Keratinocyte (primary cell): ENCODE data around the gene C4orf50. TPM values are rescaled to one million over a fixed set of nuclear protein-coding genes. Genes with fewer than 3 reads are reported as not detected.

Experiments used
- DNase-seq: peaks from one replicate; pipeline ENCODE4 v3.0.0-alpha.2; 2011; ENCODE audit warnings: low read depth, missing footprints, low spot score
- FAIRE-seq: peaks from 2 replicates; lab custom pipeline; 2011; peaks lifted over from hg19 to GRCh38; lab: Jason Lieb, UNC
- H2AFZ ChIP-seq: 2 replicates; pipeline ENCODE4 v1.6.0; 2012; ENCODE audit warnings: low read length, control low read depth, inconsistent platforms; ENCODE audit not compliant: control insufficient read depth
- H3K27ac ChIP-seq: 2 replicates; pipeline ENCODE4 v1.5.1; 2011; ENCODE audit warnings: low read length; ENCODE audit not compliant: control insufficient read depth, insufficient read depth
- H3K27me3 ChIP-seq: 3 replicates; pipeline ENCODE4 v1.6.0; 2011; ENCODE audit warnings: low read length; ENCODE audit not compliant: control insufficient read depth, insufficient read depth; ENCODE audit errors: extremely low read depth
- H3K36me3 ChIP-seq, 2 experiments: 2 replicates in 1 of 2; 3 replicates in 1 of 2; pipeline ENCODE4 v1.5.1; 2011; ENCODE audit warnings: low read length in 2 of 2, mild to moderate bottlenecking in 1 of 2; ENCODE audit not compliant: control insufficient read depth in 2 of 2, insufficient read depth in 2 of 2; ENCODE audit errors: extremely low read depth in 1 of 2
- H3K4me1 ChIP-seq: 3 replicates; pipeline ENCODE4 v1.5.1; 2011; ENCODE audit warnings: low read length; ENCODE audit not compliant: control insufficient read depth, insufficient read depth; ENCODE audit errors: extremely low read depth
- H3K4me2 ChIP-seq: 3 replicates; pipeline ENCODE4 v1.6.0; 2011; ENCODE audit warnings: low read depth, low read length; ENCODE audit not compliant: control insufficient read depth, insufficient read depth; ENCODE audit errors: extremely low read depth
- H3K4me3 ChIP-seq, 3 experiments: fragments of 200-600 bp in 1 of 3; sonication (generic) in 1 of 3; 2 replicates in 2 of 3; 3 replicates in 1 of 3; pipeline ENCODE4 v1.5.1; 2011 to 2016; ENCODE audit warnings: low read length in 3 of 3, mild to moderate bottlenecking in 3 of 3, control low read depth in 2 of 3, inconsistent platforms in 1 of 3, low read depth in 1 of 3, mixed read lengths in 1 of 3, mixed run types in 1 of 3, moderate library complexity in 1 of 3; ENCODE audit not compliant: control insufficient read depth in 2 of 3, insufficient read depth in 2 of 3; ENCODE audit errors: extremely low read depth in 1 of 3
- H3K79me2 ChIP-seq: 2 replicates; pipeline ENCODE4 v1.6.0; 2012; ENCODE audit warnings: low read length; ENCODE audit not compliant: control insufficient read depth, insufficient read depth
- H3K9ac ChIP-seq: 3 replicates; pipeline ENCODE4 v1.6.0; 2011; ENCODE audit warnings: low read length; ENCODE audit not compliant: control insufficient read depth, insufficient read depth; ENCODE audit errors: extremely low read depth
- H3K9me1 ChIP-seq: 3 replicates; pipeline ENCODE4 v1.6.0; 2011; ENCODE audit warnings: low read length; ENCODE audit not compliant: control insufficient read depth, insufficient read depth; ENCODE audit errors: extremely low read depth
- H3K9me3 ChIP-seq: 2 replicates; pipeline ENCODE4 v1.5.1; 2012; ENCODE audit warnings: low read depth, low read length; ENCODE audit not compliant: control insufficient read depth
- H4K20me1 ChIP-seq: 3 replicates; pipeline ENCODE4 v1.6.0; 2011; ENCODE audit warnings: low read length; ENCODE audit not compliant: control insufficient read depth, insufficient read depth; ENCODE audit errors: extremely low read depth
- EZH2 ChIP-seq: IDR thresholded peaks from one replicate; pipeline ENCODE4 v1.6.1; 2012; ENCODE audit warnings: inconsistent platforms, mild to moderate bottlenecking, low read length, moderate library complexity
- dilution Hi-C: fragments of 300-500 bp; cut with MboI; formaldehyde crosslinking; loops from one replicate; pipeline ENCODE4 v1.7.0; 2020; ENCODE audit warnings: low sequenced_read_pairs; ENCODE audit not compliant: extremely low pct_ligation_motif_present
- polyA plus RNA-seq, 5 experiments: library from polyadenylated mRNA; depleted of rRNA in 3 of 5; stranded (reverse) in 3 of 5; stranded (forward) in 1 of 5; unstranded in 1 of 5; fragments of >200 nt; gene quantifications; 1 replicate in 1 of 5; 2 replicates in 3 of 5; 3 replicates in 1 of 5; pipeline versions ENCODE4 v1.2.1 to v1.2.3, GENCODE V29; 2011 to 2012; ENCODE audit warnings: missing spikeins in 2 of 5, low read depth in 1 of 5, low replicate concordance in 1 of 5
- TF ChIP-seq, protein P1 (sequence below), 3 experiments: IDR thresholded peaks in 1 of 3; conservative IDR thresholded peaks in 1 of 3; optimal IDR thresholded peaks in 1 of 3; 2 replicates in 2 of 3; 3 replicates in 1 of 3; pipeline versions ENCODE3 to v1.5.1; 2011; ENCODE audit warnings: low read length in 3 of 3, mild to moderate bottlenecking in 3 of 3, moderate library complexity in 2 of 3, control low read depth in 1 of 3, inconsistent platforms in 1 of 3; ENCODE audit not compliant: insufficient read depth in 2 of 3; ENCODE audit errors: extremely low read depth in 1 of 3

C4orf50 gene
- polyA plus RNA-seq, 1 donor (not counting 4 experiments of a cell fraction or from before 2014, with no cell fraction given): not detected

DNA sequence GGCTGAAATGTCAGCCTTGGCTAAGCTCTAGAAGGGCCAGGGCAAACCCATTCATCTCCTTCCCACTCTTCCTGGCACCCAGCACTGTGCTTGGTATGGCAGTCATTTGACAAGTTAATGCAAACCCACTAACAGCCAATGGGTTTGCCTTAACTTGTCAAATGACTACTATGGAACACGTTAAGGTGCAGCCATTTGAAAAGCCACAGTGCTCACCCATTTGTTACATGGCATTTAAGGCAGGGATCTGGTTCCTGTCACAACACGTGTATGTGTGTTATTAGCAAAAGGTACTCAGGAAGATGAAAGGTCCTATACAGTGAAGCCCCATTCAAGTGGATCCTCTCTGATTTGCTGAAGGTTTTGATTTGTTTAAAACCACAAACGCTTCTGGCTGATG is 132.5 kb downstream of the C4orf50 start:
- no peaks in the 10 kb centered on the region for H3K79me2 ChIP-seq
- no peak for DNase-seq
- TF ChIP-seq EZH2: no peak
- TF ChIP-seq, protein P1, sequence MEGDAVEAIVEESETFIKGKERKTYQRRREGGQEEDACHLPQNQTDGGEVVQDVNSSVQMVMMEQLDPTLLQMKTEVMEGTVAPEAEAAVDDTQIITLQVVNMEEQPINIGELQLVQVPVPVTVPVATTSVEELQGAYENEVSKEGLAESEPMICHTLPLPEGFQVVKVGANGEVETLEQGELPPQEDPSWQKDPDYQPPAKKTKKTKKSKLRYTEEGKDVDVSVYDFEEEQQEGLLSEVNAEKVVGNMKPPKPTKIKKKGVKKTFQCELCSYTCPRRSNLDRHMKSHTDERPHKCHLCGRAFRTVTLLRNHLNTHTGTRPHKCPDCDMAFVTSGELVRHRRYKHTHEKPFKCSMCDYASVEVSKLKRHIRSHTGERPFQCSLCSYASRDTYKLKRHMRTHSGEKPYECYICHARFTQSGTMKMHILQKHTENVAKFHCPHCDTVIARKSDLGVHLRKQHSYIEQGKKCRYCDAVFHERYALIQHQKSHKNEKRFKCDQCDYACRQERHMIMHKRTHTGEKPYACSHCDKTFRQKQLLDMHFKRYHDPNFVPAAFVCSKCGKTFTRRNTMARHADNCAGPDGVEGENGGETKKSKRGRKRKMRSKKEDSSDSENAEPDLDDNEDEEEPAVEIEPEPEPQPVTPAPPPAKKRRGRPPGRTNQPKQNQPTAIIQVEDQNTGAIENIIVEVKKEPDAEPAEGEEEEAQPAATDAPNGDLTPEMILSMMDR (optimal IDR thresholded peaks at IDR 0.05 in 1 of 3, IDR thresholded peaks at IDR 0.05 in 1 of 3, conservative IDR thresholded peaks at IDR 0.05 in 1 of 3; ENCODE audit: extremely low read depth in 1 of 3, insufficient read depth in 2 of 3, low read length in 3 of 3): no peak

GRCh38 chr4:5884796-5885195 is 133.4 kb downstream of the C4orf50 start:
- H4K20me1 ChIP-seq: no peaks in the 10 kb centered on the region
- FAIRE-seq (no peak), DNase-seq (no peak)
- H3K36me3 ChIP-seq: no peaks in the 10 kb centered on the region
- H3K79me2 ChIP-seq: no peaks in the 10 kb centered on the region
- no peak for TF ChIP-seq EZH2
- TF ChIP-seq, protein P1 (optimal IDR thresholded peaks at IDR 0.05 in 1 of 3, IDR thresholded peaks at IDR 0.05 in 1 of 3, conservative IDR thresholded peaks at IDR 0.05 in 1 of 3; ENCODE audit: extremely low read depth in 1 of 3, insufficient read depth in 2 of 3, low read length in 3 of 3): no peak
- H2AFZ ChIP-seq: no peak overlapping the region
- H3K9me3 ChIP-seq: no peaks in the 10 kb centered on the region
- no peaks in the 10 kb centered on the region for H3K9me1 ChIP-seq
- H3K27me3 ChIP-seq: peaks cover 36% of the 10 kb centered on the region
- H3K4me2 ChIP-seq: no peak overlapping the region
- H3K9ac ChIP-seq: no peak overlapping the region
- dilution Hi-C loops: no loop called here
- H3K27ac ChIP-seq: no peak overlapping the region
- H3K4me3 ChIP-seq: no peak overlapping the region
- no peaks in the 10 kb centered on the region for H3K4me1 ChIP-seq

More for the DNA sequence above, 132.5 kb downstream of the C4orf50 start:
- Histone ChIP-seq H3K9ac (no peak overlapping the region), H3K27ac (no peak overlapping the region), H3K36me3 (no peaks in the 10 kb centered on the region), H3K27me3 (peaks cover 46% of the 10 kb centered on the region), H3K9me3 (no peaks in the 10 kb centered on the region), H3K4me3 (no peak overlapping the region), H2AFZ (no peak overlapping the region), H3K4me1 (no peaks in the 10 kb centered on the region), H3K4me2 (no peak overlapping the region), H4K20me1 (no peaks in the 10 kb centered on the region), H3K9me1 (no peaks in the 10 kb centered on the region)
- FAIRE-seq: no peak
- dilution Hi-C loops: no loop called here
